PC-9 (cell line): ENCODE measurements around the gene PCDHA12. TPM values are rescaled to one million over a fixed set of nuclear protein-coding genes. Genes with fewer than 3 reads are reported as not detected.
"Not testable (repeated sequence)": the region's sequence is repeated elsewhere in the genome, so short reads cannot be mapped to it uniquely, and the experiment has no call there.

ENCODE experiments used
- BruUV-seq: library from RNA; stranded (reverse); fragments of 400-500 nt; replicated peaks from 2 replicates; lab custom pipeline; 2021; lab: Mats Ljungman, UMichigan
- CTCF ChIA-PET: fragments of 300-600 bp; sonication (Branson Sonifier 250); formaldehyde crosslinking; loops from one replicate; lab custom pipeline; 2022; ENCODE audit warnings: antibody characterized with exemption; lab: Charles Lee
- POLR2A ChIA-PET: fragments of 300-600 bp; sonication (Branson Sonifier 250); formaldehyde crosslinking; loops from one replicate; lab custom pipeline; 2022; ENCODE audit warnings: antibody characterized with exemption; ENCODE audit not compliant: unreplicated experiment; lab: Charles Lee
- DNase-seq, 2 experiments: peaks; one replicate each; pipeline versions ENCODE4 v3.0.0 to v3.0.0-alpha.2; 2015 to 2022; ENCODE audit warnings: mixed read lengths in 1 of 2
- H2AFZ ChIP-seq: fragments of 200-600 bp; sonication (generic); 2 replicates; pipeline ENCODE4 v1.8.1; 2017; ENCODE audit warnings: antibody characterized with exemption
- H3F3A ChIP-seq: fragments of 200-600 bp; sonication (generic); 2 replicates; pipeline ENCODE4 v1.8.1; 2017; ENCODE audit warnings: antibody characterized with exemption, mild to moderate bottlenecking, low read depth; ENCODE audit not compliant: insufficient read depth
- H3K27ac ChIP-seq: fragments of 200-600 bp; sonication (generic); 2 replicates; pipeline ENCODE4 v1.6.1; 2016; ENCODE audit warnings: mixed run types
- H3K27me3 ChIP-seq: fragments of 200-600 bp; sonication (generic); 2 replicates; pipeline ENCODE4 v1.6.1; 2016; ENCODE audit warnings: low read depth, mixed run types; ENCODE audit not compliant: insufficient read depth
- H3K36me3 ChIP-seq: fragments of 200-600 bp; sonication (generic); 2 replicates; pipeline ENCODE4 v1.6.1; 2016; ENCODE audit warnings: low read depth, mixed run types
- H3K4me1 ChIP-seq: fragments of 200-600 bp; sonication (generic); replicated peaks from 2 replicates; pipeline ENCODE4 v1.6.1; 2016; ENCODE audit warnings: mixed run types; ENCODE audit not compliant: insufficient read depth
- H3K4me2 ChIP-seq: fragments of 200-600 bp; sonication (generic); 2 replicates; pipeline ENCODE4 v1.6.1; 2017; ENCODE audit warnings: mixed run types
- H3K4me3 ChIP-seq: fragments of 200-600 bp; sonication (generic); 2 replicates; pipeline ENCODE4 v1.6.1; 2016; ENCODE audit warnings: mixed run types
- H3K79me2 ChIP-seq: fragments of 200-600 bp; sonication (generic); 2 replicates; pipeline ENCODE4 v1.6.1; 2017; ENCODE audit warnings: low read depth, mixed run types
- H3K9me2 ChIP-seq: fragments of 200-600 bp; sonication (generic); 2 replicates; pipeline ENCODE4 v1.8.1; 2017; ENCODE audit warnings: mild to moderate bottlenecking; ENCODE audit not compliant: insufficient read depth
- H3K9me3 ChIP-seq: fragments of 200-600 bp; sonication (generic); 2 replicates; pipeline ENCODE4 v1.8.1; 2016; ENCODE audit warnings: low read depth; ENCODE audit not compliant: insufficient read depth
- H4K20me1 ChIP-seq: fragments of 200-600 bp; sonication (generic); 2 replicates; pipeline ENCODE4 v1.8.1; 2017; ENCODE audit not compliant: insufficient read depth
- EZH2 ChIP-seq: fragments of 200-600 bp; sonication (generic); IDR thresholded peaks from 2 replicates; pipeline ENCODE4 v1.8.0; 2017; ENCODE audit warnings: antibody characterized with exemption, low read depth
- intact Hi-C: fragments of 100-400 bp; cut with micrococcal nuclease; formaldehyde crosslinking; loops from one replicate; pipeline ENCODE4 v1.10.0; 2022; ENCODE audit not compliant: unreplicated experiment
- total RNA-seq: library from RNA; stranded (reverse); gene quantifications from 2 replicates; pipeline ENCODE4 v1.2.3, GENCODE V29; 2021
- TF ChIP-seq, protein P1 (sequence below): fragments of 200-600 bp; sonication (generic); conservative IDR thresholded peaks from 2 replicates; pipeline ENCODE4 v1.6.1; 2017; ENCODE audit warnings: mixed run types, antibody characterized with exemption, mild to moderate bottlenecking, moderate library complexity

Gene PCDHA12
- total RNA-seq, 1 experiment from 2014 or later = not detected

DNA sequence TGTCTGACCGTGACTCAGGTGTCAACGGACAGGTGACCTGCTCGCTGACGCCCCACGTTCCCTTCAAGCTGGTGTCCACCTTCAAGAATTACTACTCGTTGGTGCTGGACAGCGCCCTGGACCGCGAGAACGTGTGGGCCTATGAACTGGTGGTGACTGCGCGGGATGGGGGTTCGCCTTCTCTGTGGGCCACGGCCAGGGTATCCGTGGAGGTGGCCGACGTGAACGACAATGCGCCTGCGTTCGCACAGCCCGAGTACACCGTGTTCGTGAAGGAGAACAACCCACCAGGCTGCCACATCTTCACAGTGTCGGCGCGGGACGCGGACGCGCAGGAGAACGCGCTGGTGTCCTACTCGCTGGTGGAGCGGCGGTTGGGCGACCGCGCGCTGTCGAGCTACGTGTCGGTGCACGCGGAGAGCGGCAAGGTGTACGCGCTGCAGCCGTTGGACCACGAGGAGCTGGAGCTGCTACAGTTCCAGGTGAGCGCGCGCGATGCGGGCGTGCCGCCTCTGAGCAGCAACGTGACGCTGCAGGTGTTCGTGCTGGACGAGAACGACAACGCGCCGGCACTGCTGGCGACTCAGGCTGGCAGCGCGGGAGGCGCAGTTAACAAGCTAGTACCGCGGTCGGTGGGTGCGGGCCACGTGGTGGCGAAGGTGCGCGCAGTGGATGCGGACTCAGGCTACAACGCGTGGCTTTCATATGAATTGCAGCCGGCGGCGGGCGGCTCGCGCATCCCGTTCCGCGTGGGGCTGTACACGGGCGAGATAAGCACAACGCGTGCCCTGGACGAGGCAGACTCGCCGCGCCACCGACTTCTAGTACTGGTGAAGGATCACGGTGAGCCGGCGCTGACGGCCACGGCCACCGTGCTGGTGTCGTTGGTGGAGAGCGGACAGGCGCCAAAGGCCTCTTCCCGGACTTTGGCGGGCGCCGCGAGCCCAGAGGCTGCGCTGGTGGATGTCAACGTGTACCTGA is 4.6 kb upstream of the PCDHA12 start:
- TF ChIP-seq, protein P1, sequence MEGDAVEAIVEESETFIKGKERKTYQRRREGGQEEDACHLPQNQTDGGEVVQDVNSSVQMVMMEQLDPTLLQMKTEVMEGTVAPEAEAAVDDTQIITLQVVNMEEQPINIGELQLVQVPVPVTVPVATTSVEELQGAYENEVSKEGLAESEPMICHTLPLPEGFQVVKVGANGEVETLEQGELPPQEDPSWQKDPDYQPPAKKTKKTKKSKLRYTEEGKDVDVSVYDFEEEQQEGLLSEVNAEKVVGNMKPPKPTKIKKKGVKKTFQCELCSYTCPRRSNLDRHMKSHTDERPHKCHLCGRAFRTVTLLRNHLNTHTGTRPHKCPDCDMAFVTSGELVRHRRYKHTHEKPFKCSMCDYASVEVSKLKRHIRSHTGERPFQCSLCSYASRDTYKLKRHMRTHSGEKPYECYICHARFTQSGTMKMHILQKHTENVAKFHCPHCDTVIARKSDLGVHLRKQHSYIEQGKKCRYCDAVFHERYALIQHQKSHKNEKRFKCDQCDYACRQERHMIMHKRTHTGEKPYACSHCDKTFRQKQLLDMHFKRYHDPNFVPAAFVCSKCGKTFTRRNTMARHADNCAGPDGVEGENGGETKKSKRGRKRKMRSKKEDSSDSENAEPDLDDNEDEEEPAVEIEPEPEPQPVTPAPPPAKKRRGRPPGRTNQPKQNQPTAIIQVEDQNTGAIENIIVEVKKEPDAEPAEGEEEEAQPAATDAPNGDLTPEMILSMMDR = no peak
- TF ChIP-seq EZH2 = no peak
- H3K9me3 ChIP-seq = no peaks in the 10 kb centered on the region
- CTCF ChIA-PET = interaction anchor here (0.6 kb wide), 1 partner anchor 272 kb away, joined by 5 read pairs; no protein-coding TSS in a partner anchor
- intact Hi-C loops = no loop called here
- H3F3A ChIP-seq = no peaks in the 10 kb centered on the region
- BruUV-seq = no TSS peak
- no peak overlapping the region for H2AFZ ChIP-seq
- no peak overlapping the region for H3K4me3 ChIP-seq
- no peak overlapping the region for H3K4me2 ChIP-seq
- no peaks in the 10 kb centered on the region for H3K36me3 ChIP-seq
- POLR2A ChIA-PET = no interaction called here
- no peaks in the 10 kb centered on the region for H4K20me1 ChIP-seq
- no peaks in the 10 kb centered on the region for H3K27me3 ChIP-seq
- DNase-seq = no peak
- no peaks in the 10 kb centered on the region for H3K79me2 ChIP-seq
- no peak overlapping the region for H3K27ac ChIP-seq
- H3K9me2 ChIP-seq = no peaks in the 10 kb centered on the region
- H3K4me1 ChIP-seq = no peaks in the 10 kb centered on the region

DNA sequence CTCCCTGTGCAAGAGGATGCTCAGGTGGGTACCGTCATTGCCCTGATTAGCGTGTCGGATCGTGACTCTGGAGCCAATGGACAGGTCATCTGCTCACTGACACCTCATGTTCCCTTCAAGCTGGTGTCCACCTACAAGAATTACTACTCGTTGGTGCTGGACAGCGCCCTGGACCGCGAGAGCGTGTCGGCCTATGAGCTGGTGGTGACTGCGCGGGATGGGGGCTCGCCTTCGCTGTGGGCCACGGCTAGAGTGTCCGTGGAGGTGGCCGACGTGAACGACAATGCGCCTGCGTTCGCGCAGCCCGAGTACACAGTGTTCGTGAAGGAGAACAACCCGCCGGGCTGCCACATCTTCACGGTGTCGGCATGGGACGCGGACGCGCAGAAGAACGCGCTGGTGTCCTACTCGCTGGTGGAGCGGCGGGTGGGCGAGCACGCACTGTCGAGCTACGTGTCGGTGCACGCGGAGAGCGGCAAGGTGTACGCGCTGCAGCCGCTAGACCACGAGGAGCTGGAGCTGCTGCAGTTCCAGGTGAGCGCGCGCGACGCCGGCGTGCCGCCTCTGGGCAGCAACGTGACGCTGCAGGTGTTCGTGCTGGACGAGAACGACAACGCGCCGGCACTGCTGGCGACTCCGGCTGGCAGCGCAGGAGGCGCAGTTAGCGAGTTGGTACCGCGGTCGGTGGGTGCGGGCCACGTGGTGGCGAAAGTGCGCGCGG is 1.6 kb downstream of the PCDHA12 start:
- H3K36me3 ChIP-seq, H4K20me1 ChIP-seq, CTCF ChIA-PET, H2AFZ ChIP-seq, intact Hi-C loops, BruUV-seq, H3K9me2 ChIP-seq, H3K4me2 ChIP-seq, H3K9me3 ChIP-seq, H3K79me2 ChIP-seq, H3F3A ChIP-seq, H3K27ac ChIP-seq, H3K4me1 ChIP-seq, H3K4me3 ChIP-seq, H3K27me3 ChIP-seq, POLR2A ChIA-PET, DNase-seq: not testable (repeated sequence)

DNA sequence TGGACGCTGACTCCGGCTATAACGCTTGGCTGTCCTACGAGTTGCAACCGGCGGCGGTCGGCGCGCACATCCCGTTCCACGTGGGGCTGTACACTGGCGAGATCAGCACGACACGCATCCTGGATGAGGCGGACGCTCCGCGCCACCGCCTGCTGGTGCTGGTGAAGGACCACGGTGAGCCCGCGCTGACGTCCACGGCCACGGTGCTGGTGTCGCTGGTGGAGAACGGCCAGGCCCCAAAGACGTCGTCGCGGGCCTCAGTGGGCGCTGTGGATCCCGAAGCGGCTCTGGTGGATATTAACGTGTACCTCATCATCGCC is 2.1 kb downstream of the PCDHA12 start:
- ChIA-PET CTCF (no interaction called here), POLR2A (no interaction called here)
- Histone ChIP-seq H3K36me3 (no peaks in the 10 kb centered on the region), H3K4me3 (no peak overlapping the region), H2AFZ (no peak overlapping the region), H3K79me2 (no peaks in the 10 kb centered on the region), H3K4me1 (no peaks in the 10 kb centered on the region), H4K20me1 (no peaks in the 10 kb centered on the region), H3K4me2 (no peak overlapping the region), H3K27ac (no peak overlapping the region), H3K9me3 (no peaks in the 10 kb centered on the region), H3F3A (no peaks in the 10 kb centered on the region), H3K27me3 (no peaks in the 10 kb centered on the region), H3K9me2 (no peaks in the 10 kb centered on the region)
- TF ChIP-seq EZH2 = no peak
- TF ChIP-seq, protein P1 = no peak
- BruUV-seq = no TSS peak
- DNase-seq = no peak
- intact Hi-C loops = no loop called here
